ENCODE results near the gene CLSTN2. TPM values are rescaled to one million over a fixed set of nuclear protein-coding genes. Genes with fewer than 3 reads are reported as not detected.

CLSTN2 gene
- total and polyA plus RNA-seq, 4 donors = 0.09 to 2.2 (median 0.55) TPM

GRCh38 chr3:140332131-140332530 is 397.1 kb downstream of the CLSTN2 start:
- Histone ChIP-seq H3K9me3 (ENCODE audit: control insufficient read depth in 4 of 4, low read length in 3 of 4) (no peaks in the 10 kb centered on the region), H3K27ac (ENCODE audit: low read depth in 1 of 2, low read length in 2 of 2) (no peak overlapping the region), H3K27me3 (ENCODE audit: control insufficient read depth in 4 of 4, insufficient read depth in 4 of 4, low read length in 3 of 4) (peaks cover 0 to 4% (median 0%) of the 10 kb centered on the region in 4 donors), H3K9ac (ENCODE audit: low read depth in 1 of 2, low read length in 2 of 2) (no peak overlapping the region), H3K36me3 (ENCODE audit: control insufficient read depth in 4 of 4, insufficient read depth in 3 of 4, low read depth in 1 of 4, low read length in 3 of 4) (no peaks in the 10 kb centered on the region), H3K4me1 (ENCODE audit: control insufficient read depth in 4 of 4, insufficient read depth in 4 of 4, low read length in 3 of 4) (no peaks in the 10 kb centered on the region), H3K4me3 (ENCODE audit: low read depth in 1 of 3, low read length in 3 of 3) (no peak overlapping the region)
- TF ChIP-seq FOXA2 (IDR thresholded peaks at IDR 0.05) = no peak
- no peak for TF ChIP-seq TAF1 (conservative IDR thresholded peaks at IDR 0.05)
- TF ChIP-seq HNF4A (conservative IDR thresholded peaks at IDR 0.05) = no peak
- no peak for TF ChIP-seq ZBTB33 (IDR thresholded peaks at IDR 0.05)
- no peak for TF ChIP-seq GABPA (IDR thresholded peaks at IDR 0.05 in 1 of 2, conservative IDR thresholded peaks at IDR 0.05 in 1 of 2)
- no peak for TF ChIP-seq FOXA1 (IDR thresholded peaks at IDR 0.05)
- TF ChIP-seq RAD21 (IDR thresholded peaks at IDR 0.05) = no peak
- TF ChIP-seq, protein P1, sequence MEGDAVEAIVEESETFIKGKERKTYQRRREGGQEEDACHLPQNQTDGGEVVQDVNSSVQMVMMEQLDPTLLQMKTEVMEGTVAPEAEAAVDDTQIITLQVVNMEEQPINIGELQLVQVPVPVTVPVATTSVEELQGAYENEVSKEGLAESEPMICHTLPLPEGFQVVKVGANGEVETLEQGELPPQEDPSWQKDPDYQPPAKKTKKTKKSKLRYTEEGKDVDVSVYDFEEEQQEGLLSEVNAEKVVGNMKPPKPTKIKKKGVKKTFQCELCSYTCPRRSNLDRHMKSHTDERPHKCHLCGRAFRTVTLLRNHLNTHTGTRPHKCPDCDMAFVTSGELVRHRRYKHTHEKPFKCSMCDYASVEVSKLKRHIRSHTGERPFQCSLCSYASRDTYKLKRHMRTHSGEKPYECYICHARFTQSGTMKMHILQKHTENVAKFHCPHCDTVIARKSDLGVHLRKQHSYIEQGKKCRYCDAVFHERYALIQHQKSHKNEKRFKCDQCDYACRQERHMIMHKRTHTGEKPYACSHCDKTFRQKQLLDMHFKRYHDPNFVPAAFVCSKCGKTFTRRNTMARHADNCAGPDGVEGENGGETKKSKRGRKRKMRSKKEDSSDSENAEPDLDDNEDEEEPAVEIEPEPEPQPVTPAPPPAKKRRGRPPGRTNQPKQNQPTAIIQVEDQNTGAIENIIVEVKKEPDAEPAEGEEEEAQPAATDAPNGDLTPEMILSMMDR (IDR thresholded peaks at IDR 0.05; ENCODE audit: low read depth, low read length, missing input control) = no peak
- no peak for TF ChIP-seq SP1 (IDR thresholded peaks at IDR 0.05)
- DNase-seq (ENCODE audit: low spot score) = no peak
- 23% methylated on average over 2 of the region's 2 CpGs for WGBS

GRCh38 chr3:140334132-140334929 is 399.3 kb downstream of the CLSTN2 start:
- TF ChIP-seq REST (IDR thresholded peaks at IDR 0.05) (no peak), SP1 (IDR thresholded peaks at IDR 0.05) (no peak), FOXA2 (IDR thresholded peaks at IDR 0.05) (no peak), HNF4A (conservative IDR thresholded peaks at IDR 0.05) (no peak), HNF4G (IDR thresholded peaks at IDR 0.05) (no peak), JUND (IDR thresholded peaks at IDR 0.05) (no peak), RAD21 (IDR thresholded peaks at IDR 0.05) (no peak), YY1 (IDR thresholded peaks at IDR 0.05) (no peak), NR2F2 (IDR thresholded peaks at IDR 0.05) (no peak), EGR1 (IDR thresholded peaks at IDR 0.05; ENCODE audit: low read depth in 2 of 2) (no peak), FOXA1 (IDR thresholded peaks at IDR 0.05) (no peak)
- TF ChIP-seq, protein P2, sequence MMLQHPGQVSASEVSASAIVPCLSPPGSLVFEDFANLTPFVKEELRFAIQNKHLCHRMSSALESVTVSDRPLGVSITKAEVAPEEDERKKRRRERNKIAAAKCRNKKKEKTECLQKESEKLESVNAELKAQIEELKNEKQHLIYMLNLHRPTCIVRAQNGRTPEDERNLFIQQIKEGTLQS (IDR thresholded peaks at IDR 0.05) = no peak
- TF ChIP-seq, protein P3, sequence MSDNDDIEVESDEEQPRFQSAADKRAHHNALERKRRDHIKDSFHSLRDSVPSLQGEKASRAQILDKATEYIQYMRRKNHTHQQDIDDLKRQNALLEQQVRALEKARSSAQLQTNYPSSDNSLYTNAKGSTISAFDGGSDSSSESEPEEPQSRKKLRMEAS (IDR thresholded peaks at IDR 0.05) = no peak
- TF ChIP-seq, protein P1 (IDR thresholded peaks at IDR 0.05; ENCODE audit: low read depth, low read length, missing input control) = no peak
- 79% methylated on average over 5 of the region's 5 CpGs for WGBS
- Histone ChIP-seq H3K36me3 (ENCODE audit: control insufficient read depth in 4 of 4, insufficient read depth in 3 of 4, low read depth in 1 of 4, low read length in 3 of 4) (no peaks in the 10 kb centered on the region), H3K9me3 (ENCODE audit: control insufficient read depth in 4 of 4, low read length in 3 of 4) (no peaks in the 10 kb centered on the region), H3K9ac (ENCODE audit: low read depth in 1 of 2, low read length in 2 of 2) (no peak overlapping the region), H3K27me3 (ENCODE audit: control insufficient read depth in 4 of 4, insufficient read depth in 4 of 4, low read length in 3 of 4) (peaks cover 0 to 4% (median 0%) of the 10 kb centered on the region in 4 donors), H3K27ac (ENCODE audit: low read depth in 1 of 2, low read length in 2 of 2) (no peak overlapping the region), H3K4me1 (ENCODE audit: control insufficient read depth in 4 of 4, insufficient read depth in 4 of 4, low read length in 3 of 4) (no peaks in the 10 kb centered on the region), H3K4me3 (ENCODE audit: low read depth in 1 of 3, low read length in 3 of 3) (no peak overlapping the region)
- DNase-seq (ENCODE audit: low spot score) = no peak
